NCI-H446 (cell line): ENCODE results near the gene RABGGTA.

Experiments used
- DNase-seq, 2 experiments: peaks; one replicate each; lab custom pipeline; 2025; lab: John Stamatoyannopoulos, UW

Gene RABGGTA

GRCh38 chr14:24279301-24280186 lies 8.1 kb upstream of the RABGGTA start:
- DNase-seq, result peak; percentile 9 to 62

- DNase-seq, result no peak
Measured at GRCh38 chr14:24278424-24278823, 7.0 kb upstream of the RABGGTA start.

GRCh38 chr14:24277606-24278321 lies 6.4 kb upstream of the RABGGTA start:
- DNase-seq, result no peak

- DNase-seq, result no peak
Measured at GRCh38 chr14:24277071-24277470, 5.7 kb upstream of the RABGGTA start.

- no peak for DNase-seq
Measured at GRCh38 chr14:24274101-24274543, 2.7 kb upstream of the RABGGTA start.

GRCh38 chr14:24273422-24273998 lies 2.1 kb upstream of the RABGGTA start:
- DNase-seq, result no peak

- no peak for DNase-seq
Measured at GRCh38 chr14:24272467-24272866, 1.1 kb upstream of the RABGGTA start.

- DNase-seq, result no peak
Measured at GRCh38 chr14:24271834-24272263, 452 bp upstream of the RABGGTA start.

GRCh38 chr14:24270537-24271133 lies 762 bp downstream of the RABGGTA start:
- no peak for DNase-seq

- no peak for DNase-seq
Measured at GRCh38 chr14:24269910-24270536, 1.4 kb downstream of the RABGGTA start.

- DNase-seq, result no peak
Measured at GRCh38 chr14:24269368-24269767, 2.0 kb downstream of the RABGGTA start.

GRCh38 chr14:24268225-24268624 lies 3.2 kb downstream of the RABGGTA start:
- DNase-seq, result no peak

- DNase-seq, result no peak
Measured at GRCh38 chr14:24267516-24267915, 3.9 kb downstream of the RABGGTA start.

- no peak for DNase-seq
Measured at GRCh38 chr14:24266344-24267244, 4.8 kb downstream of the RABGGTA start.

GRCh38 chr14:24264298-24264697 lies 7.1 kb downstream of the RABGGTA start:
- DNase-seq, result no peak

- DNase-seq, result no peak
Measured at GRCh38 chr14:24263848-24264247, 7.5 kb downstream of the RABGGTA start.

- DNase-seq, result no peak
Measured at GRCh38 chr14:24262821-24263733, 8.3 kb downstream of the RABGGTA start, which contains the start of gene TGM1. TSS of gene TGM1 (minus strand) at chr14:24263177. CDS start at chr14:24262352, 825 bp downstream.

- DNase-seq, result no peak
Measured at GRCh38 chr14:24261969-24262327, 9.4 kb downstream of the RABGGTA start.

GRCh38 chr14:24261256-24261968 lies 10.0 kb downstream of the RABGGTA start:
- no peak for DNase-seq
